Tibial artery (tissue), 4 donors: ENCODE measurements around the gene KDM4F.
"Not testable (repeated sequence)": the region's sequence is repeated elsewhere in the genome, so short reads cannot be mapped to it uniquely, and the experiment has no call there.

Experiments
- DNase-seq, 2 donors: peaks; one replicate each; pipeline ENCODE4 v3.0.0-alpha.2; 2019
- H3K27ac ChIP-seq, 2 donors: fragments of 200-600 bp; sonication (generic) in 1 of 2; 1 replicate in 1 of 2; 2 replicates in 1 of 2; pipeline ENCODE4 v1.5.1; 2018 to 2019; ENCODE audit warnings: mild to moderate bottlenecking in 1 of 2
- H3K27me3 ChIP-seq, 2 donors: fragments of 200-600 bp; sonication (generic) in 1 of 2; one replicate each; pipeline versions ENCODE4 v1.5.1 to v1.6.0; 2016 to 2019
- H3K36me3 ChIP-seq, 3 donors: fragments of 200-600 bp; sonication (generic) in 2 of 3; one replicate each; pipeline ENCODE4 v1.5.1; 2016 to 2019; ENCODE audit warnings: mild to moderate bottlenecking in 2 of 3
- H3K4me1 ChIP-seq, 4 donors: fragments of 200-600 bp; sonication (generic) in 2 of 4; 1 replicate in 3 of 4; 2 replicates in 1 of 4; pipeline ENCODE4 v1.5.1; 2016 to 2019
- H3K4me3 ChIP-seq, 2 donors: fragments of 200-600 bp; sonication (generic) in 1 of 2; 1 replicate in 1 of 2; 2 replicates in 1 of 2; pipeline ENCODE4 v1.5.1; 2018 to 2019; ENCODE audit warnings: mild to moderate bottlenecking in 2 of 2
- H3K9me3 ChIP-seq, 3 donors: fragments of 200-600 bp; sonication (generic) in 1 of 3; one replicate each; pipeline ENCODE4 v1.5.1; 2016 to 2019
- intact Hi-C: fragments of 100-400 bp; cut with DNase I; formaldehyde crosslinking; loops from one replicate; pipeline ENCODE4 v1.15.0; 2023; ENCODE audit warnings: low total_unique reads
- TF ChIP-seq, protein P1 (sequence below), 2 experiments: fragments of 200-600 bp in 1 of 2; fragments of 450-650 bp in 1 of 2; IDR thresholded peaks; one replicate each; pipeline ENCODE4 v1.5.1; 2017 to 2019; ENCODE audit warnings: antibody characterized with exemption in 2 of 2, mild to moderate bottlenecking in 1 of 2, moderate library complexity in 1 of 2

Gene KDM4F

GRCh38 chr11:95049122-95049521 lies at the start of gene KDM4F:
Gene KDM4F, plus strand, starts transcription at chr11:95049422.
- H3K27ac ChIP-seq, H3K4me1 ChIP-seq, H3K36me3 ChIP-seq, DNase-seq, intact Hi-C loops, H3K9me3 ChIP-seq, H3K4me3 ChIP-seq: not testable (repeated sequence)
- peaks cover 0 to 23% of the 10 kb centered on the region in 2 donors for H3K27me3 ChIP-seq

GRCh38 chr11:95003716-95004115 lies 45.5 kb upstream of the KDM4F start:
- H3K27me3 ChIP-seq, result no peaks in the 10 kb centered on the region
- no peak overlapping the region for H3K27ac ChIP-seq
- H3K4me1 ChIP-seq, result no peaks in the 10 kb centered on the region
- peaks cover 0 to 3% (median 3%) of the 10 kb centered on the region in 3 donors for H3K9me3 ChIP-seq
- no peak overlapping the region for H3K4me3 ChIP-seq
- intact Hi-C loops, result no loop called here
- DNase-seq, result no peak
- peaks cover 0 to under 1% (median 0%) of the 10 kb centered on the region in 3 donors for H3K36me3 ChIP-seq
- TF ChIP-seq, protein P1, sequence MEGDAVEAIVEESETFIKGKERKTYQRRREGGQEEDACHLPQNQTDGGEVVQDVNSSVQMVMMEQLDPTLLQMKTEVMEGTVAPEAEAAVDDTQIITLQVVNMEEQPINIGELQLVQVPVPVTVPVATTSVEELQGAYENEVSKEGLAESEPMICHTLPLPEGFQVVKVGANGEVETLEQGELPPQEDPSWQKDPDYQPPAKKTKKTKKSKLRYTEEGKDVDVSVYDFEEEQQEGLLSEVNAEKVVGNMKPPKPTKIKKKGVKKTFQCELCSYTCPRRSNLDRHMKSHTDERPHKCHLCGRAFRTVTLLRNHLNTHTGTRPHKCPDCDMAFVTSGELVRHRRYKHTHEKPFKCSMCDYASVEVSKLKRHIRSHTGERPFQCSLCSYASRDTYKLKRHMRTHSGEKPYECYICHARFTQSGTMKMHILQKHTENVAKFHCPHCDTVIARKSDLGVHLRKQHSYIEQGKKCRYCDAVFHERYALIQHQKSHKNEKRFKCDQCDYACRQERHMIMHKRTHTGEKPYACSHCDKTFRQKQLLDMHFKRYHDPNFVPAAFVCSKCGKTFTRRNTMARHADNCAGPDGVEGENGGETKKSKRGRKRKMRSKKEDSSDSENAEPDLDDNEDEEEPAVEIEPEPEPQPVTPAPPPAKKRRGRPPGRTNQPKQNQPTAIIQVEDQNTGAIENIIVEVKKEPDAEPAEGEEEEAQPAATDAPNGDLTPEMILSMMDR (IDR thresholded peaks at IDR 0.05), result no peak

DNA sequence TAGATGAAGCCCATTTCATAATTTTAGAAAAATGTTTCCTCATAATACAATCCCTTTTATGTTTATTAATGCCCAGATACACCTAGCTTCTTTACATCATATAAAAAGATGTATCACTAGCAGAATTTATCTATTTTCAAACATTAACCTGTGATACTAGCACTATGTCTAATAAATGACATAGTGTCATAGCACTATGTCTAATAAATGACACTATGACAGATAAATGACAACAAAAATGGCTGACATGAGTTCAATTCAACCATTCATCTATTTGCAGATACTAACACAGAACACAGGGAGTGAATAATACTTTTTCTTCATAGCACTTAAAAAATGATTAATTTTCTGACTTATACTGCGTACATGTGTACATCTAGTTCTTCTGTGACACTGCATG lies 43.6 kb upstream of the KDM4F start:
- Histone ChIP-seq H3K27me3 (no peaks in the 10 kb centered on the region), H3K4me3 (no peak overlapping the region), H3K9me3 (peaks cover 0 to 3% (median 3%) of the 10 kb centered on the region in 3 donors), H3K36me3 (no peaks in the 10 kb centered on the region), H3K27ac (no peak overlapping the region), H3K4me1 (no peaks in the 10 kb centered on the region)
- TF ChIP-seq, protein P1 (IDR thresholded peaks at IDR 0.05), result no peak
- DNase-seq, result no peak
- intact Hi-C loops, result no loop called here

DNA sequence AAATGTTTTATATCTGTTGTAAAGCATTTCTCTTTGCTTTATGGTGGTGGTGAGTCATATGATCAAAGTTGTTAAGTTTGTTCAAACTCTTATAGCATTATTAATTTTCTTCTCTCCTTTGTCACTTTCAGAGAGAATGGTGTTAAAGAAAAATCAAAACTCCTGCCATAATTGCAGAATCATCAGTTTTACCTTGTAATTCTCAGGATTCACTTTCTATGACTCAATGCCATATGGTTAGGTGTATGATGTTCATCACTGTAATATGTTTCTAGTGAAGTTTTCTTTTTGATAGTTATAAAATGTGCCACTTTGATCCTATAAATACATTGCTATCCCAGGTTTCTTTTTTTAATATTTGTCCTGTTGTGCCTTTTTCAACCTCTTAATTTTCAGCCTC lies 37.8 kb upstream of the KDM4F start:
- Histone ChIP-seq H3K27ac (no peak overlapping the region), H3K27me3 (no peaks in the 10 kb centered on the region), H3K36me3 (no peaks in the 10 kb centered on the region), H3K4me1 (no peaks in the 10 kb centered on the region), H3K4me3 (no peak overlapping the region), H3K9me3 (peaks cover 0 to 3% (median 3%) of the 10 kb centered on the region in 3 donors)
- no peak for DNase-seq
- intact Hi-C loops, result no loop called here
- TF ChIP-seq, protein P1 (IDR thresholded peaks at IDR 0.05), result no peak

GRCh38 chr11:95014184-95014821 lies 34.9 kb upstream of the KDM4F start:
- no peaks in the 10 kb centered on the region for H3K36me3 ChIP-seq
- TF ChIP-seq, protein P1 (IDR thresholded peaks at IDR 0.05), result no peak
- no peaks in the 10 kb centered on the region for H3K4me1 ChIP-seq
- H3K27ac ChIP-seq, result no peak overlapping the region
- intact Hi-C loops, result no loop called here
- no peak overlapping the region for H3K4me3 ChIP-seq
- H3K27me3 ChIP-seq, result no peaks in the 10 kb centered on the region
- DNase-seq, result no peak
- no peaks in the 10 kb centered on the region for H3K9me3 ChIP-seq

DNA sequence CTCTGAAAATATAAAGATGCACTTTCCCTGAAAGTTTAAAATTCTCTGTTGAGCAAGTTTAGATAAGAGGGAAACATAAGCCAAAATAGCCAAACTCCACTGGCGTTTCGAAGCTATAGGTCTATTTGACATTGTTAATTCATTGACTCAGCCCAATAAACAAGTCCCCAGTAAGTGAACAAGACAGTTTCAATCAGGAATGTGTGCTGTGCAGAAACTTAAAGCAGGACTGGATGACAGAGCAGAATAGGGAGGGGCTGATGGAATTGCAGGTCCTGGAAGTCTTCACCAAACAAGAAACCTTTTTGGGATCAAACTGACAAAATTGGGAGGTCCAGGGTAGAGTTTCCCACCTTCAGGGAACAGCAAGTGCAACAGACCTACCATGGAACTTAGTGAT lies 33.1 kb upstream of the KDM4F start:
- Histone ChIP-seq H3K27me3 (no peaks in the 10 kb centered on the region), H3K9me3 (no peaks in the 10 kb centered on the region), H3K27ac (no peak overlapping the region), H3K4me1 (no peaks in the 10 kb centered on the region), H3K36me3 (no peaks in the 10 kb centered on the region), H3K4me3 (no peak overlapping the region)
- intact Hi-C loops, result no loop called here
- no peak for DNase-seq
- TF ChIP-seq, protein P1 (IDR thresholded peaks at IDR 0.05), result no peak

GRCh38 chr11:95021468-95021867 lies 27.8 kb upstream of the KDM4F start:
- H3K36me3 ChIP-seq, H3K4me3 ChIP-seq, H3K27me3 ChIP-seq, H3K9me3 ChIP-seq, H3K4me1 ChIP-seq, intact Hi-C loops, DNase-seq, H3K27ac ChIP-seq: not testable (repeated sequence)
